VCaP (cell line): ENCODE results near the gene KDF1.

Source experiments
- H3K27ac ChIP-seq: fragments of 450-650 bp; 2 replicates; pipeline ENCODE4 v1.5.1; 2017
- TF ChIP-seq, protein P1 (sequence below): fragments of 450-650 bp; conservative IDR thresholded peaks from 2 replicates; pipeline ENCODE4 v1.5.1; 2017; ENCODE audit warnings: mild to moderate bottlenecking, moderate library complexity

The KDF1 gene

DNA sequence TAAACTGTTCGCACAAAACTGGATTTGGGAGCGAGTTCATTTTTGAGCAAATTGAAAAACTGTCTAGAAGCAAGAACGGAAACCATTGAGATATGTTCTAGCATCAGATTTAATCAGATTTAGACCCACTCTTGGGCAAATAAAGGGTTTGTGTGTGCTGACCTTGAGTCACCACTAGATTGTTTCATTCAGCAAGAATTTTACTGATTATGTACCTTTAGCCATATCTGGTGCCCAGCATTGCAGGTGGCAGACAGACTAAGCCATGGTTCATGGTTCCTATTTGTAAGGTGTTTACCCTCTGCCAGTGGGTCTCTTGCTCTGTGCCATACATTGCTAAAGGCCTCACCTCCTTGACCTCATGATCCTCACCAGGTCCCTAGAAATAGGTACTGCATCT, 37.4 kb downstream of the KDF1 start:
- TF ChIP-seq, protein P1, sequence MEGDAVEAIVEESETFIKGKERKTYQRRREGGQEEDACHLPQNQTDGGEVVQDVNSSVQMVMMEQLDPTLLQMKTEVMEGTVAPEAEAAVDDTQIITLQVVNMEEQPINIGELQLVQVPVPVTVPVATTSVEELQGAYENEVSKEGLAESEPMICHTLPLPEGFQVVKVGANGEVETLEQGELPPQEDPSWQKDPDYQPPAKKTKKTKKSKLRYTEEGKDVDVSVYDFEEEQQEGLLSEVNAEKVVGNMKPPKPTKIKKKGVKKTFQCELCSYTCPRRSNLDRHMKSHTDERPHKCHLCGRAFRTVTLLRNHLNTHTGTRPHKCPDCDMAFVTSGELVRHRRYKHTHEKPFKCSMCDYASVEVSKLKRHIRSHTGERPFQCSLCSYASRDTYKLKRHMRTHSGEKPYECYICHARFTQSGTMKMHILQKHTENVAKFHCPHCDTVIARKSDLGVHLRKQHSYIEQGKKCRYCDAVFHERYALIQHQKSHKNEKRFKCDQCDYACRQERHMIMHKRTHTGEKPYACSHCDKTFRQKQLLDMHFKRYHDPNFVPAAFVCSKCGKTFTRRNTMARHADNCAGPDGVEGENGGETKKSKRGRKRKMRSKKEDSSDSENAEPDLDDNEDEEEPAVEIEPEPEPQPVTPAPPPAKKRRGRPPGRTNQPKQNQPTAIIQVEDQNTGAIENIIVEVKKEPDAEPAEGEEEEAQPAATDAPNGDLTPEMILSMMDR: no peak
- peak overlapping the region; percentile 76; the same call in 1 of the 2 replicates for H3K27ac ChIP-seq

DNA sequence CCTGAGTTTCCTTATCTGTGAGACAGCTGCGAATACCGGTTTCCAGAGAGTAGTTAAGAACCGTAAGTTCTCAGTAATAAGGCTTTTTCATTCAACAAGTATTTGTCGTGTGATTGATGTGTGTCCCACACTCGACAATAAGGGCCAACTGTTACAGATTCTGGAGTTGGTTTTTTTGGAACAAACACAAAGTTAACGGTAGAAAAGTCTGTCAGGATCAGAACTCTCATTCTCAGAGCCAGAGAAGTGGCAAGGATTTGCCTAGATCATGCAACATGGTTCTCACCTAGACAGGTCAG, 37.9 kb downstream of the KDF1 start:
- TF ChIP-seq, protein P1: no peak
- peak overlapping the region; percentile 76 for H3K27ac ChIP-seq

- H3K27ac ChIP-seq: peak within 1 kb of the TSS; percentile 76
- TF ChIP-seq, protein P1: no peak
Measured at GRCh38 chr1:26921540-26922430, 38.5 kb downstream of the KDF1 start, which contains the start of gene NUDC. NUDC (plus strand) TSS chr1:26921743; CDS start chr1:26921849, 106 bp downstream.

DNA sequence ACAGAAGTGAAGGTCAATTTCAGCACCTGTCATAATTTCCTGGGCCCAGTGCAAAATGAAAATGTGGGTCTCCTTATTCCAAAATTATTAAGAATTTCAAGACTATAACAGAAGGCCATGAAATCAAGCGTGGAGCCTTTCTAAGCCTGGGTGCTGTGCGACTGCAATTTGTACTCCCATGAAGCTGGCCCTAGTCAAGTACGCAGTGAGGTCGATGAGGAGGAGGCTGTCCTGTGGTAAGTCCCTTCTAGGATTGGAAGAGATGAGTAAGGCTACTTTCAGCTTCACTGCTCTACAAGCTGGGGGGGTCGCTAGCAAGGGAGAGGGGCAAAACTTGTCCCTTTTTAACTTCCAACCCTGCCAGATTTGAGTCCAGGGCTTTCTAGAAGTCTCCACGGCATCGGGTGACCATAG, 39.1 kb downstream of the KDF1 start:
- TF ChIP-seq, protein P1: no peak

GRCh38 chr1:26915204-26915842, 44.9 kb downstream of the KDF1 start:
- no peak overlapping the region for H3K27ac ChIP-seq
- TF ChIP-seq, protein P1: no peak

More for the DNA sequence above, 39.1 kb downstream of the KDF1 start:
- peak overlapping the region; percentile 76 for H3K27ac ChIP-seq

DNA sequence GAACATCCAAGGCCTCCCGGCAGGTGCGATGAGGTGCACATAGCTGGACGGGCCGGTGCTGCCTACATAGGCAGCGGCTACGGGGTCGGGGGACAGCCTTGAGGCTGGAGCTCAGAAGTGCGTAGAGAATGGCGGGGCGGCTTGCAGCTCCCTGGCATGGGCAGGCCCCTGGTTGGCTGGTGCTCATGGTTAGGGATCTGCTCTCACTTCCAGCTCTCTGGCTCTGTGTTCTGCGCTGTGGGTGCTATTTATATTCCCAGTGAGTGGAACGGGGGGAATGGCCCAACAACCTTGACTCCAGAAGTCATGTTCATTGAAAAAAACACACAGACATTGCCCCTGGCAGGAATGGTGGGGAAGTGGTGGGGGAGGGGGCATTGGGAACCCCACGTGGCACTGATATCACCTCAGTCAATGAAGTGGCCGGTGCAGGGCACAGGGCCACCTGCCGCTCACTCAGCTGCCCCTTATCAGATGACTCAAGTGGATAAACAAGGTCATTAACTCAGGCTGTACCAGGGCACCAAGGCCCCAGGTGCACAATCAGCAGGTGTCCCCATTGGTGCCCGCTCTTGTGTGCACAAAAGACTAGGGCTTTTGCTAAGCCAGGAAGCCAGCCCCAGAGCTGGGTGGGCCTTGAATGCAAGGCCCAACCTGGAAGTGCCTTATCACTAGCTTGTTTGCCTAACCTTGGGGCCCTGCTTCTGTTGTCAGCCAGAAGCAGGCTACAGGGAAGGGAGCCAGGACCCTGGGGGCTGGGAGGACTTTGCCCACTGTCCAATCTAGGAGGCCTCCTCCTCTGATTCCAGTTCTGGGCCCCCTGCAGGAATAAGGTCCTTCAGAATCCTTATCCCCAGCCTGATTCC, 46.3 kb downstream of the KDF1 start, which contains the start of gene NR0B2:
TSS of gene NR0B2 (minus strand) at position 222 of the 866 bp plus-strand sequence. CDS start at position 187, 35 bp downstream.
- peak within 1 kb of the TSS; percentile 30 for H3K27ac ChIP-seq

More for the DNA sequence above, 46.3 kb downstream of the KDF1 start, which contains the start of gene NR0B2:
- TF ChIP-seq, protein P1: no peak
